Spleen (tissue), 3 donors: ENCODE data around the gene CSTF3.

Source experiments
- POLR2A ChIP-seq, 3 donors: fragments of 450-650 bp; IDR thresholded peaks; one replicate each; pipeline ENCODE4 v1.5.1; 2017; ENCODE audit warnings: antibody characterized with exemption in 3 of 3, mild to moderate bottlenecking in 1 of 3
- POLR2AphosphoS5 ChIP-seq, 3 donors: sonication (generic); formaldehyde crosslinking; IDR thresholded peaks; one replicate each; pipeline ENCODE4 v1.5.1; 2017; ENCODE audit warnings: antibody characterized with exemption in 3 of 3

DNA sequence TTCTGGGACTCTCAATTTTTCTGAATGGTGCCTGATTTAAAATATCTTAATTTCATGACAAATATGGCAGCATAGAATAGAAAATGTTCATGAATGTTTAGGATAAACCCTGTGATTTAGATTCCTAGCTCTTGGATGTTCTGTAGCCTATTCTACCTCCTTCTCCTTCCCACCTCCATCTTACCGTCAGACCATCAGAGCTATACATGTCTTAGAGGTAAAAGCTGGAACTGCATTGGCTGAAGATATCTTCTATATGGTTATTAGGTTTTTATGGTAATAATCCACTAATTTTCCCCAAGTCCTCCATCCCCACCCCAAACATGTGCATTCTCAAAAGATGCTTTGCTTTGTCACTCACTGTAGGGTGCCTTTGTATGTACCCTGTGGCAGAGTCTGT is 46.9 kb upstream of the CSTF3 start:
- TF ChIP-seq POLR2AphosphoS5 (IDR thresholded peaks at IDR 0.05) (no peak), POLR2A (IDR thresholded peaks at IDR 0.05) (no peak)
